ENCODE results near the gene ANKRD60. TPM values are rescaled to one million over a fixed set of nuclear protein-coding genes. Genes with fewer than 3 reads are reported as not detected.

ANKRD60 gene
- total RNA-seq, 2 donors from 2014 or later = not detected

- H3K36me3 ChIP-seq (replicated peaks in 1 of 2; ENCODE audit: insufficient read depth in 1 of 2, low read depth in 2 of 2) = peaks cover 0 to 13% of the 10 kb centered on the region in 2 donors
- 90 to 96% methylated on average over 5 of the region's 5 CpGs for WGBS, 2 donors
- TF ChIP-seq CTCF (IDR thresholded peaks at IDR 0.05) (no peak), POLR2A (IDR thresholded peaks at IDR 0.05) (no peak)
Observed at GRCh38 chr20:58242824-58243223, 14.4 kb upstream of the ANKRD60 start.

GRCh38 chr20:58241766-58242465 is 13.5 kb upstream of the ANKRD60 start:
- WGBS, 2 donors = 88 to 91% methylated on average over 6 of the region's 6 CpGs
- DNase-seq (no peak), ATAC-seq (no peak)
- intact Hi-C loops (cut with DNase I) = no loop called here
- Histone ChIP-seq H3K4me3 (no peak overlapping the region), H3K9me3 (no peaks in the 10 kb centered on the region), H3K27me3 (no peaks in the 10 kb centered on the region), H3K4me1 (peaks cover 1% of the 10 kb centered on the region), H3K36me3 (replicated peaks in 1 of 2; ENCODE audit: insufficient read depth in 1 of 2, low read depth in 2 of 2) (peaks cover 0 to 10% of the 10 kb centered on the region in 2 donors), H3K27ac (no peak overlapping the region)
- no peak for TF ChIP-seq CTCF (IDR thresholded peaks at IDR 0.05)
- TF ChIP-seq POLR2A (IDR thresholded peaks at IDR 0.05) = no peak

More at GRCh38 chr20:58242824-58243223, 14.4 kb upstream of the ANKRD60 start:
- H3K4me3 ChIP-seq = no peak overlapping the region
- DNase-seq (no peak), ATAC-seq (no peak)
- H3K27ac ChIP-seq = no peak overlapping the region
- H3K27me3 ChIP-seq = no peaks in the 10 kb centered on the region
- no peaks in the 10 kb centered on the region for H3K9me3 ChIP-seq
- H3K4me1 ChIP-seq = no peaks in the 10 kb centered on the region
- intact Hi-C loops (cut with DNase I) = no loop called here

GRCh38 chr20:58240471-58240870 is 12.0 kb upstream of the ANKRD60 start:
- TF ChIP-seq CTCF (IDR thresholded peaks at IDR 0.05) (no peak), POLR2A (IDR thresholded peaks at IDR 0.05) (no peak)

GRCh38 chr20:58239216-58239615 is 10.8 kb upstream of the ANKRD60 start:
- no peak overlapping the region for H3K27ac ChIP-seq
- DNase-seq = no peak
- no peak overlapping the region for H3K4me3 ChIP-seq
- intact Hi-C loops (cut with DNase I) = loop anchor here (10.0 kb wide), 1 partner anchor 456 kb away; the partner anchor contains the start of gene NPEPL1
- no peaks in the 10 kb centered on the region for H3K27me3 ChIP-seq
- H3K36me3 ChIP-seq (replicated peaks in 1 of 2; ENCODE audit: insufficient read depth in 1 of 2, low read depth in 2 of 2) = peaks cover 0 to 2% of the 10 kb centered on the region in 2 donors
- TF ChIP-seq CTCF (IDR thresholded peaks at IDR 0.05) (no peak), POLR2A (IDR thresholded peaks at IDR 0.05) (no peak)
- H3K4me1 ChIP-seq = peaks cover 6% of the 10 kb centered on the region
- no peaks in the 10 kb centered on the region for H3K9me3 ChIP-seq
- 88 to 91% methylated on average over 7 of the region's 7 CpGs for WGBS, 2 donors
- no peak for ATAC-seq

More at GRCh38 chr20:58240471-58240870, 12.0 kb upstream of the ANKRD60 start:
- Histone ChIP-seq H3K36me3 (replicated peaks in 1 of 2; ENCODE audit: insufficient read depth in 1 of 2, low read depth in 2 of 2) (peaks cover 0 to 7% of the 10 kb centered on the region in 2 donors), H3K27me3 (no peaks in the 10 kb centered on the region), H3K27ac (no peak overlapping the region), H3K4me3 (no peak overlapping the region), H3K4me1 (peaks cover 6% of the 10 kb centered on the region), H3K9me3 (no peaks in the 10 kb centered on the region)
- no peak for DNase-seq
- ATAC-seq = no peak
- WGBS, 2 donors = 88% methylated on average over 4 of the region's 4 CpGs
- intact Hi-C loops (cut with DNase I) = no loop called here

- TF ChIP-seq CTCF (IDR thresholded peaks at IDR 0.05) (no peak), POLR2A (IDR thresholded peaks at IDR 0.05) (no peak)
- Histone ChIP-seq H3K4me3 (no peak overlapping the region), H3K4me1 (peaks cover 6% of the 10 kb centered on the region), H3K27ac (no peak overlapping the region), H3K27me3 (no peaks in the 10 kb centered on the region), H3K36me3 (replicated peaks in 1 of 2; ENCODE audit: insufficient read depth in 1 of 2, low read depth in 2 of 2) (peaks cover 0 to 2% of the 10 kb centered on the region in 2 donors), H3K9me3 (no peaks in the 10 kb centered on the region)
- ATAC-seq (no peak), DNase-seq (no peak)
- intact Hi-C loops (cut with DNase I) = loop anchor here (10.0 kb wide), 1 partner anchor 456 kb away; the partner anchor contains the start of gene NPEPL1
- WGBS, 2 donors = 79 to 80% methylated on average over 8 of the region's 8 CpGs
Observed at GRCh38 chr20:58238490-58238889, 10.0 kb upstream of the ANKRD60 start.
